ENCODE data around the gene CTLA4. TPM values are rescaled to one million over a fixed set of nuclear protein-coding genes. Genes with fewer than 3 reads are reported as not detected.

The CTLA4 gene
- total and polyA plus RNA-seq, 9 donors: 0.14 to 1.1 (median 0.41) TPM; not detected in 5

- WGBS (ENCODE audit: insufficient coverage): no CpG with 5 or more reads among the region's 2 CpGs
These were observed 32.7 kb downstream of the CTLA4 start for GRCh38 chr2:203900253-203900652.

GRCh38 chr2:203904022-203904421, 36.5 kb downstream of the CTLA4 start:
- Histone ChIP-seq H3K4me3 (ENCODE audit: low read length) (no peak overlapping the region), H3K27ac (ENCODE audit: low read length) (no peak overlapping the region), H3K27me3 (ENCODE audit: control insufficient read depth, insufficient read depth, low read length) (no peaks in the 10 kb centered on the region), H3K9me3 (replicated peaks; ENCODE audit: control insufficient read depth, low read depth, low read length) (peaks cover 18% of the 10 kb centered on the region), H3K4me1 (ENCODE audit: control insufficient read depth, insufficient read depth, low read length) (peaks cover 9% of the 10 kb centered on the region), H3K36me3 (ENCODE audit: control insufficient read depth, insufficient read depth, low read length) (no peaks in the 10 kb centered on the region)
- no peak for DNase-seq
- WGBS (ENCODE audit: insufficient coverage): no CpG with 5 or more reads among the region's 4 CpGs

More at GRCh38 chr2:203900253-203900652, 32.7 kb downstream of the CTLA4 start:
- H3K27me3 ChIP-seq (ENCODE audit: control insufficient read depth, insufficient read depth, low read length): no peaks in the 10 kb centered on the region
- DNase-seq: peak; percentile 44
- peaks cover 18% of the 10 kb centered on the region for H3K9me3 ChIP-seq (replicated peaks; ENCODE audit: control insufficient read depth, low read depth, low read length)
- no peak overlapping the region for H3K4me3 ChIP-seq (ENCODE audit: low read length)
- no peaks in the 10 kb centered on the region for H3K36me3 ChIP-seq (ENCODE audit: control insufficient read depth, insufficient read depth, low read length)
- no peak overlapping the region for H3K27ac ChIP-seq (ENCODE audit: low read length)
- H3K4me1 ChIP-seq (ENCODE audit: control insufficient read depth, insufficient read depth, low read length): no peaks in the 10 kb centered on the region

GRCh38 chr2:203905656-203906055, 38.1 kb downstream of the CTLA4 start:
- Histone ChIP-seq H3K36me3 (ENCODE audit: control insufficient read depth, insufficient read depth, low read length) (no peaks in the 10 kb centered on the region), H3K4me1 (ENCODE audit: control insufficient read depth, insufficient read depth, low read length) (peaks cover 17% of the 10 kb centered on the region), H3K27me3 (ENCODE audit: control insufficient read depth, insufficient read depth, low read length) (no peaks in the 10 kb centered on the region), H3K9me3 (replicated peaks; ENCODE audit: control insufficient read depth, low read depth, low read length) (peaks cover 18% of the 10 kb centered on the region), H3K4me3 (ENCODE audit: low read length) (no peak overlapping the region), H3K27ac (ENCODE audit: low read length) (no peak overlapping the region)
- DNase-seq: no peak

GRCh38 chr2:203908066-203908796, 40.7 kb downstream of the CTLA4 start:
- peak overlapping the region; percentile 86 for H3K27ac ChIP-seq (ENCODE audit: low read length)
- peaks cover 17% of the 10 kb centered on the region for H3K4me1 ChIP-seq (ENCODE audit: control insufficient read depth, insufficient read depth, low read length)
- peaks cover 2% of the 10 kb centered on the region for H3K9me3 ChIP-seq (replicated peaks; ENCODE audit: control insufficient read depth, low read depth, low read length)
- H3K36me3 ChIP-seq (ENCODE audit: control insufficient read depth, insufficient read depth, low read length): no peaks in the 10 kb centered on the region
- peak; percentile 65 for DNase-seq
- 0% methylated on average over 1 of the region's 6 CpGs for WGBS (ENCODE audit: insufficient coverage)
- no peaks in the 10 kb centered on the region for H3K27me3 ChIP-seq (ENCODE audit: control insufficient read depth, insufficient read depth, low read length)
- no peak overlapping the region for H3K4me3 ChIP-seq (ENCODE audit: low read length)

GRCh38 chr2:203908797-203909185, 41.2 kb downstream of the CTLA4 start:
- Histone ChIP-seq H3K9me3 (replicated peaks; ENCODE audit: control insufficient read depth, low read depth, low read length) (no peaks in the 10 kb centered on the region), H3K4me1 (ENCODE audit: control insufficient read depth, insufficient read depth, low read length) (peaks cover 17% of the 10 kb centered on the region), H3K4me3 (ENCODE audit: low read length) (no peak overlapping the region), H3K27me3 (ENCODE audit: control insufficient read depth, insufficient read depth, low read length) (no peaks in the 10 kb centered on the region), H3K27ac (ENCODE audit: low read length) (peak overlapping the region; percentile 86), H3K36me3 (ENCODE audit: control insufficient read depth, insufficient read depth, low read length) (no peaks in the 10 kb centered on the region)
- no CpG with 5 or more reads among the region's 3 CpGs for WGBS (ENCODE audit: insufficient coverage)
- DNase-seq: peak; percentile 48

- no peaks in the 10 kb centered on the region for H3K27me3 ChIP-seq (ENCODE audit: control insufficient read depth, insufficient read depth, low read length)
- 0% methylated on average over 1 of the region's 8 CpGs for WGBS (ENCODE audit: insufficient coverage)
- H3K27ac ChIP-seq (ENCODE audit: low read length): peak overlapping the region; percentile 86
- DNase-seq: peak; percentile 95
- H3K9me3 ChIP-seq (replicated peaks; ENCODE audit: control insufficient read depth, low read depth, low read length): no peaks in the 10 kb centered on the region
- H3K36me3 ChIP-seq (ENCODE audit: control insufficient read depth, insufficient read depth, low read length): no peaks in the 10 kb centered on the region
- H3K4me3 ChIP-seq (ENCODE audit: low read length): peak overlapping the region; percentile 25
- H3K4me1 ChIP-seq (ENCODE audit: control insufficient read depth, insufficient read depth, low read length): peaks cover 17% of the 10 kb centered on the region
These were observed 41.8 kb downstream of the CTLA4 start for GRCh38 chr2:203909261-203909967.

GRCh38 chr2:203909974-203910373, 42.4 kb downstream of the CTLA4 start:
- DNase-seq: peak; percentile 66
- Histone ChIP-seq H3K27me3 (ENCODE audit: control insufficient read depth, insufficient read depth, low read length) (no peaks in the 10 kb centered on the region), H3K4me3 (ENCODE audit: low read length) (no peak overlapping the region), H3K36me3 (ENCODE audit: control insufficient read depth, insufficient read depth, low read length) (no peaks in the 10 kb centered on the region), H3K9me3 (replicated peaks; ENCODE audit: control insufficient read depth, low read depth, low read length) (no peaks in the 10 kb centered on the region), H3K4me1 (ENCODE audit: control insufficient read depth, insufficient read depth, low read length) (peaks cover 20% of the 10 kb centered on the region), H3K27ac (ENCODE audit: low read length) (peak overlapping the region; percentile 86)
- WGBS (ENCODE audit: insufficient coverage): 40% methylated on average over 1 of the region's 5 CpGs

GRCh38 chr2:203913947-203914346, 46.4 kb downstream of the CTLA4 start:
- Histone ChIP-seq H3K36me3 (ENCODE audit: control insufficient read depth, insufficient read depth, low read length) (no peaks in the 10 kb centered on the region), H3K4me1 (ENCODE audit: control insufficient read depth, insufficient read depth, low read length) (peaks cover 18% of the 10 kb centered on the region), H3K9me3 (replicated peaks; ENCODE audit: control insufficient read depth, low read depth, low read length) (no peaks in the 10 kb centered on the region), H3K27me3 (ENCODE audit: control insufficient read depth, insufficient read depth, low read length) (no peaks in the 10 kb centered on the region), H3K27ac (ENCODE audit: low read length) (no peak overlapping the region), H3K4me3 (ENCODE audit: low read length) (no peak overlapping the region)
- WGBS (ENCODE audit: insufficient coverage): 77% methylated on average over 7 of the region's 8 CpGs
- no peak for DNase-seq

GRCh38 chr2:203914546-203915182, 47.1 kb downstream of the CTLA4 start:
- 90% methylated on average over 2 of the region's 8 CpGs for WGBS (ENCODE audit: insufficient coverage)
- DNase-seq: no peak
- Histone ChIP-seq H3K4me1 (ENCODE audit: control insufficient read depth, insufficient read depth, low read length) (peaks cover 11% of the 10 kb centered on the region), H3K27ac (ENCODE audit: low read length) (peak overlapping the region; percentile 6), H3K36me3 (ENCODE audit: control insufficient read depth, insufficient read depth, low read length) (no peaks in the 10 kb centered on the region), H3K9me3 (replicated peaks; ENCODE audit: control insufficient read depth, low read depth, low read length) (no peaks in the 10 kb centered on the region), H3K27me3 (ENCODE audit: control insufficient read depth, insufficient read depth, low read length) (no peaks in the 10 kb centered on the region), H3K4me3 (ENCODE audit: low read length) (no peak overlapping the region)

- H3K27ac ChIP-seq (ENCODE audit: low read length): peak overlapping the region; percentile 6
- H3K4me3 ChIP-seq (ENCODE audit: low read length): no peak overlapping the region
- peaks cover 9% of the 10 kb centered on the region for H3K4me1 ChIP-seq (ENCODE audit: control insufficient read depth, insufficient read depth, low read length)
- H3K36me3 ChIP-seq (ENCODE audit: control insufficient read depth, insufficient read depth, low read length): no peaks in the 10 kb centered on the region
- H3K27me3 ChIP-seq (ENCODE audit: control insufficient read depth, insufficient read depth, low read length): no peaks in the 10 kb centered on the region
- no peaks in the 10 kb centered on the region for H3K9me3 ChIP-seq (replicated peaks; ENCODE audit: control insufficient read depth, low read depth, low read length)
- 53% methylated on average over 4 of the region's 7 CpGs for WGBS (ENCODE audit: insufficient coverage)
- DNase-seq: peak; percentile 87
These were observed 47.7 kb downstream of the CTLA4 start for GRCh38 chr2:203915256-203915655.

Data from muscle of leg (tissue), 11 donors.